ENCODE measurements around the gene HNRNPUL2. TPM values are rescaled to one million over a fixed set of nuclear protein-coding genes. Genes with fewer than 3 reads are reported as not detected.

Gene HNRNPUL2
- total and polyA plus RNA-seq, 10 of the 15 experiments (the other 5 are each of a cell fraction or from before 2014, with no cell fraction given), result 1.6 to 72.2 (median 14.9) TPM

GRCh38 chr11:62709247-62710000, 17.8 kb downstream of the HNRNPUL2 start (continued):
- TF ChIP-seq, protein P1, sequence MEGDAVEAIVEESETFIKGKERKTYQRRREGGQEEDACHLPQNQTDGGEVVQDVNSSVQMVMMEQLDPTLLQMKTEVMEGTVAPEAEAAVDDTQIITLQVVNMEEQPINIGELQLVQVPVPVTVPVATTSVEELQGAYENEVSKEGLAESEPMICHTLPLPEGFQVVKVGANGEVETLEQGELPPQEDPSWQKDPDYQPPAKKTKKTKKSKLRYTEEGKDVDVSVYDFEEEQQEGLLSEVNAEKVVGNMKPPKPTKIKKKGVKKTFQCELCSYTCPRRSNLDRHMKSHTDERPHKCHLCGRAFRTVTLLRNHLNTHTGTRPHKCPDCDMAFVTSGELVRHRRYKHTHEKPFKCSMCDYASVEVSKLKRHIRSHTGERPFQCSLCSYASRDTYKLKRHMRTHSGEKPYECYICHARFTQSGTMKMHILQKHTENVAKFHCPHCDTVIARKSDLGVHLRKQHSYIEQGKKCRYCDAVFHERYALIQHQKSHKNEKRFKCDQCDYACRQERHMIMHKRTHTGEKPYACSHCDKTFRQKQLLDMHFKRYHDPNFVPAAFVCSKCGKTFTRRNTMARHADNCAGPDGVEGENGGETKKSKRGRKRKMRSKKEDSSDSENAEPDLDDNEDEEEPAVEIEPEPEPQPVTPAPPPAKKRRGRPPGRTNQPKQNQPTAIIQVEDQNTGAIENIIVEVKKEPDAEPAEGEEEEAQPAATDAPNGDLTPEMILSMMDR (IDR thresholded peaks at IDR 0.05 in 2 of 3, conservative IDR thresholded peaks at IDR 0.05 in 1 of 3; ENCODE audit: control insufficient read depth in 2 of 3, extremely low read depth in 1 of 3, insufficient read depth in 1 of 3, low read depth in 3 of 3, low read length in 3 of 3), result no peak
- peak; percentile 60 for TF ChIP-seq RELA (IDR thresholded peaks at IDR 0.05; ENCODE audit: borderline replicate concordance, partially characterized antibody)
- TF ChIP-seq, protein P2, sequence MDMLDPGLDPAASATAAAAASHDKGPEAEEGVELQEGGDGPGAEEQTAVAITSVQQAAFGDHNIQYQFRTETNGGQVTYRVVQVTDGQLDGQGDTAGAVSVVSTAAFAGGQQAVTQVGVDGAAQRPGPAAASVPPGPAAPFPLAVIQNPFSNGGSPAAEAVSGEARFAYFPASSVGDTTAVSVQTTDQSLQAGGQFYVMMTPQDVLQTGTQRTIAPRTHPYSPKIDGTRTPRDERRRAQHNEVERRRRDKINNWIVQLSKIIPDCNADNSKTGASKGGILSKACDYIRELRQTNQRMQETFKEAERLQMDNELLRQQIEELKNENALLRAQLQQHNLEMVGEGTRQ (IDR thresholded peaks at IDR 0.05; ENCODE audit: borderline replicate concordance, low read depth, low read length), result no peak
- TF ChIP-seq FOXM1 (IDR thresholded peaks at IDR 0.05; ENCODE audit: low read depth, low read length), result no peak
- TF ChIP-seq SMARCA5 (IDR thresholded peaks at IDR 0.05), result no peak
- TF ChIP-seq CEBPB (IDR thresholded peaks at IDR 0.05; ENCODE audit: borderline replicate concordance in 1 of 2, low read depth in 2 of 2, low read length in 2 of 2), result no peak
- TF ChIP-seq FOS (IDR thresholded peaks at IDR 0.05; ENCODE audit: borderline replicate concordance, extremely low read depth, insufficient read length), result no peak
- peak; percentile 52 for TF ChIP-seq NKRF (conservative IDR thresholded peaks at IDR 0.05)
- no peak for TF ChIP-seq PAX8 (IDR thresholded peaks at IDR 0.05)
- no peak for TF ChIP-seq SREBF2 (IDR thresholded peaks at IDR 0.05; ENCODE audit: low read length)
- TF ChIP-seq, protein P3, sequence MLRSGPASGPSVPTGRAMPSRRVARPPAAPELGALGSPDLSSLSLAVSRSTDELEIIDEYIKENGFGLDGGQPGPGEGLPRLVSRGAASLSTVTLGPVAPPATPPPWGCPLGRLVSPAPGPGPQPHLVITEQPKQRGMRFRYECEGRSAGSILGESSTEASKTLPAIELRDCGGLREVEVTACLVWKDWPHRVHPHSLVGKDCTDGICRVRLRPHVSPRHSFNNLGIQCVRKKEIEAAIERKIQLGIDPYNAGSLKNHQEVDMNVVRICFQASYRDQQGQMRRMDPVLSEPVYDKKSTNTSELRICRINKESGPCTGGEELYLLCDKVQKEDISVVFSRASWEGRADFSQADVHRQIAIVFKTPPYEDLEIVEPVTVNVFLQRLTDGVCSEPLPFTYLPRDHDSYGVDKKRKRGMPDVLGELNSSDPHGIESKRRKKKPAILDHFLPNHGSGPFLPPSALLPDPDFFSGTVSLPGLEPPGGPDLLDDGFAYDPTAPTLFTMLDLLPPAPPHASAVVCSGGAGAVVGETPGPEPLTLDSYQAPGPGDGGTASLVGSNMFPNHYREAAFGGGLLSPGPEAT (IDR thresholded peaks at IDR 0.05; ENCODE audit: low read depth), result peak; percentile 97
- TF ChIP-seq RBBP5 (conservative IDR thresholded peaks at IDR 0.05), result no peak
- TF ChIP-seq JUND (IDR thresholded peaks at IDR 0.05; ENCODE audit: low read depth, low read length), result no peak
- 0 out of 2 replicates have a peak, but pooled peaks have one; percentile 23 for TF ChIP-seq NR2F1 (conservative IDR thresholded peaks at IDR 0.05)
- no peak for TF ChIP-seq NRF1 (conservative IDR thresholded peaks at IDR 0.05; ENCODE audit: low read depth, low read length)
- TF ChIP-seq HCFC1 (IDR thresholded peaks at IDR 0.05; ENCODE audit: low read length), result peak; percentile 92
- TF ChIP-seq CBFB (IDR thresholded peaks at IDR 0.05; ENCODE audit: low read depth), result no peak
- 0 out of 2 replicates have a peak, but pooled peaks have one; percentile 43 for TF ChIP-seq GATAD2B (conservative IDR thresholded peaks at IDR 0.05; ENCODE audit: low read depth)
- TF ChIP-seq DPF2 (IDR thresholded peaks at IDR 0.05), result no peak; the same call in 1 of the 2 replicates
- peak; percentile 58 for TF ChIP-seq RUNX3 (IDR thresholded peaks at IDR 0.05; ENCODE audit: low read length)
- no peak for TF ChIP-seq WRNIP1 (IDR thresholded peaks at IDR 0.05; ENCODE audit: borderline replicate concordance, low read depth, low read length)
- TF ChIP-seq CHD2 (IDR thresholded peaks at IDR 0.05; ENCODE audit: borderline replicate concordance, low read depth, low read length), result no peak
- no peak for TF ChIP-seq MYC (IDR thresholded peaks at IDR 0.05; ENCODE audit: insufficient read depth, insufficient read length, insufficient replicate concordance, low read length, severe bottlenecking)
- TF ChIP-seq SPI1 (IDR thresholded peaks at IDR 0.05; ENCODE audit: borderline replicate concordance, insufficient read depth, low read depth, low read length), result peak; percentile 41; the same call in 1 of the 2 replicates
- TF ChIP-seq NFYB (IDR thresholded peaks at IDR 0.05; ENCODE audit: insufficient read depth, low read depth, low read length), result 0 out of 2 replicates have a peak, but pooled peaks have one; percentile 7

All from GM12878 (cell line).